Testis (tissue), 2 donors: Measurements from ENCODE around the gene IFITM10.

Source experiments
- POLR2A ChIP-seq: fragments of 450-650 bp; IDR thresholded peaks from one replicate; pipeline ENCODE4 v1.6.1; 2017; ENCODE audit warnings: antibody characterized with exemption, mild to moderate bottlenecking, moderate library complexity
- TF ChIP-seq, protein P1 (sequence below), 3 experiments: fragments of 450-650 bp in 2 of 3; fragments of 200-600 bp in 1 of 3; sonication (generic) in 1 of 3; IDR thresholded peaks; one replicate each; pipeline ENCODE4 v1.5.1; 2016 to 2019; ENCODE audit warnings: antibody characterized with exemption in 3 of 3, mild to moderate bottlenecking in 2 of 3, moderate library complexity in 1 of 3

DNA sequence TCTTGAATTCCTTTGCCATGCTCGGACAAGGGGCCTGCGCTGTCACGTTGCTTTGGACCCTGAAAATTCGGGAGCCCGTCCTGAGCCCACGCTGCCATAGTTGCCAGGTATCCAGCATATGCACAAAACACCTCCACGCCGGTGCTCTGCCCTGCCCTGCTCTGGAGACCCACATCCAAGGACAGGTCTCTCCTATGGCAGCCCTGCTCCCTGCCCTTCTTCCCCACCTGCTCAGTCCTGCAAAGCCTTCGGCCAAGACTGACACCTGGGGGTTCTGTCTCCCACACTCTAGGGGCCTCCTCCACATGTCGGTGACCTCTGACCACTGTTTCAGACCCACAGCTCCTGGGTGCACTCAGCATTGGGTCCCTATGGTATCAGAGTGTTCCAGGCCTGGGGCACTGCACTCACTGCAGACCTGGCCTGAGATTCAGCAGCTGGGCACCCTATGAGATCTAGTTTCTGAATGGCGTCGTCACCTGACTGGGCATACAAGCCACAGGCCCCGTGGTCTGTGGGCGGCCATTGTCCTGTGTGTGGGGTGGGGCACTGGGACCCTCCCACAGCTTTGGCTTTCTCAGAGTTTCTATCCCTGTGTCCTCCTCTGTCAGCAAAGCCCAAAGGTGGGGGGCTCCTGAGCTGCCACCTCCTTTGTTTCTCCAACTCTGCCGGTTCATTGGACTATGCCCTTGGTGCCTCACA is 55.4 kb downstream of the IFITM10 start:
- TF ChIP-seq, protein P1, sequence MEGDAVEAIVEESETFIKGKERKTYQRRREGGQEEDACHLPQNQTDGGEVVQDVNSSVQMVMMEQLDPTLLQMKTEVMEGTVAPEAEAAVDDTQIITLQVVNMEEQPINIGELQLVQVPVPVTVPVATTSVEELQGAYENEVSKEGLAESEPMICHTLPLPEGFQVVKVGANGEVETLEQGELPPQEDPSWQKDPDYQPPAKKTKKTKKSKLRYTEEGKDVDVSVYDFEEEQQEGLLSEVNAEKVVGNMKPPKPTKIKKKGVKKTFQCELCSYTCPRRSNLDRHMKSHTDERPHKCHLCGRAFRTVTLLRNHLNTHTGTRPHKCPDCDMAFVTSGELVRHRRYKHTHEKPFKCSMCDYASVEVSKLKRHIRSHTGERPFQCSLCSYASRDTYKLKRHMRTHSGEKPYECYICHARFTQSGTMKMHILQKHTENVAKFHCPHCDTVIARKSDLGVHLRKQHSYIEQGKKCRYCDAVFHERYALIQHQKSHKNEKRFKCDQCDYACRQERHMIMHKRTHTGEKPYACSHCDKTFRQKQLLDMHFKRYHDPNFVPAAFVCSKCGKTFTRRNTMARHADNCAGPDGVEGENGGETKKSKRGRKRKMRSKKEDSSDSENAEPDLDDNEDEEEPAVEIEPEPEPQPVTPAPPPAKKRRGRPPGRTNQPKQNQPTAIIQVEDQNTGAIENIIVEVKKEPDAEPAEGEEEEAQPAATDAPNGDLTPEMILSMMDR (IDR thresholded peaks at IDR 0.05), result no peak
- no peak for TF ChIP-seq POLR2A
